ENCODE measurements around the gene VIPR1.

- TF ChIP-seq CTCF (conservative IDR thresholded peaks at IDR 0.05; ENCODE audit: low read depth, low read length): no peak
- no peak for TF ChIP-seq EZH2 (IDR thresholded peaks at IDR 0.05; ENCODE audit: low read length, unreplicated experiment)
Measured at GRCh38 chr3:42519568-42519962, 17.1 kb downstream of the VIPR1 start.
